Breast epithelium (tissue), 3 donors: ENCODE measurements around the gene PRKG1.

ENCODE experiments used
- POLR2A ChIP-seq: fragments of 450-650 bp; IDR thresholded peaks from one replicate; pipeline ENCODE4 v1.6.1; 2016; ENCODE audit warnings: antibody characterized with exemption, mild to moderate bottlenecking, moderate library complexity
- TF ChIP-seq, protein P1 (sequence below), 3 donors: fragments of 450-650 bp; IDR thresholded peaks; one replicate each; pipeline ENCODE4 v1.5.1; 2016 to 2017; ENCODE audit warnings: antibody characterized with exemption in 3 of 3, mild to moderate bottlenecking in 3 of 3, moderate library complexity in 3 of 3

DNA sequence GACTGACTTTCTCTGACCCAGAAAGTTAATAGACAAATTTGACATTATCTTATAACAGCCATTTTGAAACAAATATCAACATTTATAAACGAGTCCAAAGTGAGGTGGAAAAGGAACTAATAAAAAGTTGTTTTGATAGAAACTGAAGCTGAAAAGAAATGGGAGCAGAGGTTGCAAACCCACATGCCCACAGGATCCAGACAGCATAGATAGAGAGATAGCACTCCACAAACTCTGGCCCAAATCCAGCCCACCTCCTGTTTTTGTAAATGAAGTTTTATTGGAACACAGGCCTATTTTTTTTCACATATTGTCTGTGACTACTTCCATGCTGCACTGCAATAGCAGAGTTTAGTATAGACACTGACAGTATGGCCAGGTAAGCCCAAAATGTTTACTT is 171.9 kb downstream of the PRKG1 start:
- TF ChIP-seq, protein P1, sequence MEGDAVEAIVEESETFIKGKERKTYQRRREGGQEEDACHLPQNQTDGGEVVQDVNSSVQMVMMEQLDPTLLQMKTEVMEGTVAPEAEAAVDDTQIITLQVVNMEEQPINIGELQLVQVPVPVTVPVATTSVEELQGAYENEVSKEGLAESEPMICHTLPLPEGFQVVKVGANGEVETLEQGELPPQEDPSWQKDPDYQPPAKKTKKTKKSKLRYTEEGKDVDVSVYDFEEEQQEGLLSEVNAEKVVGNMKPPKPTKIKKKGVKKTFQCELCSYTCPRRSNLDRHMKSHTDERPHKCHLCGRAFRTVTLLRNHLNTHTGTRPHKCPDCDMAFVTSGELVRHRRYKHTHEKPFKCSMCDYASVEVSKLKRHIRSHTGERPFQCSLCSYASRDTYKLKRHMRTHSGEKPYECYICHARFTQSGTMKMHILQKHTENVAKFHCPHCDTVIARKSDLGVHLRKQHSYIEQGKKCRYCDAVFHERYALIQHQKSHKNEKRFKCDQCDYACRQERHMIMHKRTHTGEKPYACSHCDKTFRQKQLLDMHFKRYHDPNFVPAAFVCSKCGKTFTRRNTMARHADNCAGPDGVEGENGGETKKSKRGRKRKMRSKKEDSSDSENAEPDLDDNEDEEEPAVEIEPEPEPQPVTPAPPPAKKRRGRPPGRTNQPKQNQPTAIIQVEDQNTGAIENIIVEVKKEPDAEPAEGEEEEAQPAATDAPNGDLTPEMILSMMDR (IDR thresholded peaks at IDR 0.05) = no peak
- no peak for TF ChIP-seq POLR2A
